HepG2 (cell line): Measurements from ENCODE around the gene SEPTIN3. TPM values are rescaled to one million over a fixed set of nuclear protein-coding genes. Genes with fewer than 3 reads are reported as not detected.

Source experiments
- FOSL1 ChIP-seq: sonication (generic); formaldehyde crosslinking; IDR thresholded peaks from 2 replicates; pipeline ENCODE4 v1.9.0; 2021; ENCODE audit warnings: missing genetic modification reagents, borderline replicate concordance
- FOXA1 ChIP-seq, 2 experiments: fragments of 450-650 bp in 1 of 2; sonication (generic) in 1 of 2; formaldehyde crosslinking in 1 of 2; IDR thresholded peaks; 2 replicates each; pipeline versions ENCODE4 v1.4.0 to v1.6.1; 2016 to 2020; ENCODE audit warnings: missing genetic modification reagents in 1 of 2
- GABPB1 ChIP-seq: IDR thresholded peaks from 2 replicates; pipeline ENCODE4 v1.6.1; 2016; ENCODE audit warnings: mild to moderate bottlenecking, missing genetic modification reagents, moderate library complexity, missing compliant biosample characterization
- HNF4A ChIP-seq: sonication (generic); formaldehyde crosslinking; IDR thresholded peaks from 2 replicates; pipeline ENCODE4 v1.4.0; 2020; ENCODE audit warnings: missing genetic modification reagents
- IKZF4 ChIP-seq: sonication (generic); formaldehyde crosslinking; IDR thresholded peaks from 2 replicates; pipeline ENCODE4 v1.5.1; 2020; ENCODE audit warnings: borderline replicate concordance, mild to moderate bottlenecking, low read depth, missing genetic modification reagents; ENCODE audit errors: not compliant biosample characterization
- KDM6A ChIP-seq: IDR thresholded peaks from 2 replicates; pipeline ENCODE4 v1.6.1; 2016; ENCODE audit warnings: low read depth
- NCOR1 ChIP-seq: fragments of 200-600 bp; sonication (generic); IDR thresholded peaks from 2 replicates; pipeline ENCODE4 v1.7.0; 2017; ENCODE audit warnings: antibody characterized with exemption, low read length, borderline replicate concordance
- NR1H2 ChIP-seq: sonication (generic); formaldehyde crosslinking; IDR thresholded peaks from 2 replicates; pipeline ENCODE4 v1.8.1; 2022; ENCODE audit warnings: low read depth, missing genetic modification reagents, borderline replicate concordance
- SNAI1 ChIP-seq: sonication (generic); formaldehyde crosslinking; IDR thresholded peaks from 2 replicates; pipeline ENCODE4 v1.5.0; 2020; ENCODE audit warnings: mild to moderate bottlenecking, missing genetic modification reagents, borderline replicate concordance
- TOE1 ChIP-seq: sonication (generic); formaldehyde crosslinking; IDR thresholded peaks from 2 replicates; pipeline ENCODE4 v1.4.0; 2020; ENCODE audit warnings: mild to moderate bottlenecking, missing genetic modification reagents
- TSC22D2 ChIP-seq: sonication (generic); formaldehyde crosslinking; IDR thresholded peaks from 2 replicates; pipeline ENCODE4 v1.5.1; 2020; ENCODE audit warnings: missing genetic modification reagents, mild to moderate bottlenecking, borderline replicate concordance
- ZBTB1 ChIP-seq: sonication (generic); formaldehyde crosslinking; IDR thresholded peaks from 2 replicates; pipeline ENCODE4 v1.4.0; 2020; ENCODE audit warnings: missing genetic modification reagents, borderline replicate concordance
- ZNF230 ChIP-seq: sonication (generic); formaldehyde crosslinking; IDR thresholded peaks from 2 replicates; pipeline ENCODE4 v1.4.0; 2020; ENCODE audit warnings: mild to moderate bottlenecking, missing genetic modification reagents
- ZNF615 ChIP-seq: sonication (generic); formaldehyde crosslinking; IDR thresholded peaks from 2 replicates; pipeline ENCODE4 v1.5.0; 2020; ENCODE audit warnings: mild to moderate bottlenecking, missing genetic modification reagents, borderline replicate concordance
- polyA plus RNA-seq, 8 experiments: library from polyadenylated mRNA; depleted of rRNA in 3 of 8; stranded (reverse) in 7 of 8; unstranded in 1 of 8; fragments of >200 nt; fragmentation: Illumina TruSeq in 4 of 8; extraction: Trizol in 4 of 8; gene quantifications; 2 replicates each; pipeline versions ENCODE4 v1.2.1 to v1.2.3, GENCODE V29; 2011 to 2016; ENCODE audit warnings: low read depth in 4 of 8, missing spikeins in 1 of 8, mixed read lengths in 1 of 8; ENCODE audit not compliant: insufficient read depth in 1 of 8
- total RNA-seq, 5 experiments: library from RNA; depleted of rRNA; stranded (reverse); fragments of >200 nt; fragmentation: Illumina TruSeq; extraction: Trizol; gene quantifications; 2 replicates each; pipeline ENCODE4 v1.2.3, GENCODE V29; 2016; ENCODE audit warnings: low read depth in 1 of 5
- TF ChIP-seq, protein P1 (sequence below): sonication (generic); formaldehyde crosslinking; IDR thresholded peaks from 2 replicates; pipeline ENCODE4 v1.9.0; 2021; ENCODE audit warnings: missing genetic modification reagents, mild to moderate bottlenecking, borderline replicate concordance
- TF ChIP-seq, protein P2 (sequence below): sonication (generic); formaldehyde crosslinking; IDR thresholded peaks from 2 replicates; pipeline ENCODE4 v1.5.1; 2020; ENCODE audit warnings: missing genetic modification reagents, mild to moderate bottlenecking, borderline replicate concordance
- TF ChIP-seq, protein P3 (sequence below): IDR thresholded peaks from 2 replicates; pipeline ENCODE4 v1.6.1; 2016; ENCODE audit warnings: missing genetic modification reagents, missing compliant biosample characterization
- TF ChIP-seq, protein P4 (sequence below): IDR thresholded peaks from 2 replicates; pipeline ENCODE4 v1.6.1; 2016; ENCODE audit warnings: low read depth, control low read depth

Gene SEPTIN3
- total and polyA plus RNA-seq, 2 of the 13 experiments (the other 11 are each of a cell fraction or from before 2014, with no cell fraction given) = 0.04 TPM; not detected in 1

DNA sequence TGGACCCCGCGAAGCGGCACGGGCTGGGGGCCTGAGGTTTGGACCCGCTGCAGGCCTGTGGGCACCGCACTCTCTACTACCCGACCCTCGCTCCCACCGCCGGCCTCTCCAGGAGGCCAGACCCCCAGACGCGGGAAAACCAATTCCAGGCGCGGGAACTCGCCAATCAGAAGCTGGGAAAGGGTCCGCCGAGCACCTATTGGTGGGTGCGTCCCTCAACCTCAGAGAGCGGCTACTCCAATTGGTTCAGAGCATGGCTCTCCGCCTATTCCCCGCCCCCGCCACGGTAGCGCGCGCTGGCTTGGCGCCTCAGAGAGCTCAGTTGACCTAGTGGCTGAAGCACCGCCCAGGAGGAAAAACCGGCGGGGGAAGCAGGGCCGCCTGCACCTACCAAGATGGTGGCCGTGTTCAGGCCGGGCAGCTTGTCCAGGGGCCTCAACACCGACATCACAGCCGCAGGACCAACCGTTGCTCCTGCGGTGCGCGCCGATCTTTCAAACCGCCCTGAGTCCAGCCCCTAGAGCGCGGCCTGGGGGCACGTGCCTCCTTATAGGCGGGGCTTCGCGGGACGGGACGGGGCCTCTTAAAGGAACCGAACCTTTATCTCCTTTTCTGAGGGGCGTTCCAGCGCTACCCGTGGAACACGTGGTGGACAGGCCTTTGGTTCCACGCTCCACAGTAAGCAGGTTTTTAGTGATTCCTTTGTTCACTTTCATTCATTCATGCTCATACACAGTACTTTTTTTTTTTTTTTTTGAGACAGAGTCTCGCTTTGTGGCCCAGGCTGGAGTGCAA lies 22.4 kb upstream of the SEPTIN3 start, which contains the start of gene CENPM (continued):
- TF ChIP-seq, protein P1, sequence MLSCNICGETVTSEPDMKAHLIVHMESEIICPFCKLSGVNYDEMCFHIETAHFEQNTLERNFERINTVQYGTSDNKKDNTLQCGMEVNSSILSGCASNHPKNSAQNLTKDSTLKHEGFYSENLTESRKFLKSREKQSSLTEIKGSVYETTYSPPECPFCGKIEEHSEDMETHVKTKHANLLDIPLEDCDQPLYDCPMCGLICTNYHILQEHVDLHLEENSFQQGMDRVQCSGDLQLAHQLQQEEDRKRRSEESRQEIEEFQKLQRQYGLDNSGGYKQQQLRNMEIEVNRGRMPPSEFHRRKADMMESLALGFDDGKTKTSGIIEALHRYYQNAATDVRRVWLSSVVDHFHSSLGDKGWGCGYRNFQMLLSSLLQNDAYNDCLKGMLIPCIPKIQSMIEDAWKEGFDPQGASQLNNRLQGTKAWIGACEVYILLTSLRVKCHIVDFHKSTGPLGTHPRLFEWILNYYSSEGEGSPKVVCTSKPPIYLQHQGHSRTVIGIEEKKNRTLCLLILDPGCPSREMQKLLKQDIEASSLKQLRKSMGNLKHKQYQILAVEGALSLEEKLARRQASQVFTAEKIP (CRISPR knock-in tag) = no peak
- TF ChIP-seq FOSL1 (CRISPR knock-in tag) (no peak; the same call in 1 of the 2 replicates), SNAI1 (CRISPR knock-in tag) (0 out of 2 replicates have a peak, but pooled peaks have one; percentile 25), NR1H2 (CRISPR knock-in tag) (no peak), IKZF4 (CRISPR knock-in tag) (peak; percentile 36), FOXA1 (IDR thresholded peaks at IDR 0.05) (no peak), FOXA1 (CRISPR knock-in tag; IDR thresholded peaks at IDR 0.05) (0 out of 2 replicates have a peak, but pooled peaks have one; percentile 28), ZNF615 (CRISPR knock-in tag) (no peak; the same call in 1 of the 2 replicates), ZBTB1 (CRISPR knock-in tag) (no peak), GABPB1 (peak; percentile 70), TOE1 (CRISPR knock-in tag) (no peak), KDM6A (CRISPR knock-in tag) (no peak), TSC22D2 (CRISPR knock-in tag) (no peak), ZNF230 (CRISPR knock-in tag) (peak; percentile 97), HNF4A (CRISPR knock-in tag) (no peak; the same call in 1 of the 2 replicates), NCOR1 (no peak)
- TF ChIP-seq, protein P2, sequence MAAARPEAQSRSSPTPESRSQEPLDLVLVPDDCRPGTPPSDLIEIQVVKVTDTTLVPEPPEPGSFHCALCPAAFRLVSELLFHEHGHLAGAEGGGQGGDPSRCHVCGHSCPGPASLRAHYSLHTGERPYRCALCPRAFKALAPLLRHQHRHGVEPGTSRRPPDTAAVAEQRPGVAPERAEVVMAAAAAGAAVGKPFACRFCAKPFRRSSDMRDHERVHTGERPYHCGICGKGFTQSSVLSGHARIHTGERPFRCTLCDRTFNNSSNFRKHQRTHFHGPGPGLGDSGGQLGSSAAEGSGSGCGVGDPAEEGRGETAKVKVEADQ = peak; percentile 95
- TF ChIP-seq, protein P3, sequence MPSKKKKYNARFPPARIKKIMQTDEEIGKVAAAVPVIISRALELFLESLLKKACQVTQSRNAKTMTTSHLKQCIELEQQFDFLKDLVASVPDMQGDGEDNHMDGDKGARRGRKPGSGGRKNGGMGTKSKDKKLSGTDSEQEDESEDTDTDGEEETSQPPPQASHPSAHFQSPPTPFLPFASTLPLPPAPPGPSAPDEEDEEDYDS (CRISPR knock-in tag) = 0 out of 2 replicates have a peak, but pooled peaks have one; percentile 49
- TF ChIP-seq, protein P4, sequence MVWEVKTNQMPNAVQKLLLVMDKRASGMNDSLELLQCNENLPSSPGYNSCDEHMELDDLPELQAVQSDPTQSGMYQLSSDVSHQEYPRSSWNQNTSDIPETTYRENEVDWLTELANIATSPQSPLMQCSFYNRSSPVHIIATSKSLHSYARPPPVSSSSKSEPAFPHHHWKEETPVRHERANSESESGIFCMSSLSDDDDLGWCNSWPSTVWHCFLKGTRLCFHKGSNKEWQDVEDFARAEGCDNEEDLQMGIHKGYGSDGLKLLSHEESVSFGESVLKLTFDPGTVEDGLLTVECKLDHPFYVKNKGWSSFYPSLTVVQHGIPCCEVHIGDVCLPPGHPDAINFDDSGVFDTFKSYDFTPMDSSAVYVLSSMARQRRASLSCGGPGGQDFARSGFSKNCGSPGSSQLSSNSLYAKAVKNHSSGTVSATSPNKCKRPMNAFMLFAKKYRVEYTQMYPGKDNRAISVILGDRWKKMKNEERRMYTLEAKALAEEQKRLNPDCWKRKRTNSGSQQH (CRISPR knock-in tag) = peak; percentile 57; the same call in 1 of the 2 replicates
